Cardiac ventricle fibroblast (primary cell): ENCODE results near the gene MED12L. TPM values are rescaled to one million over a fixed set of nuclear protein-coding genes. Genes with fewer than 3 reads are reported as not detected.

Experiments
- total RNA-seq: library from RNA; depleted of rRNA; stranded (reverse); fragments of >200 nt; gene quantifications from 2 replicates; pipeline ENCODE4 v1.2.3, GENCODE V29; 2015

The MED12L gene
- 0.05 and 0.06 TPM in 2 replicates for total RNA-seq

GRCh38 chr3:151085227-151085888, at the start of gene MED12L:
MED12L (plus strand) TSS chr3:151085664; CDS start chr3:151086927, 1,263 bp downstream.

DNA sequence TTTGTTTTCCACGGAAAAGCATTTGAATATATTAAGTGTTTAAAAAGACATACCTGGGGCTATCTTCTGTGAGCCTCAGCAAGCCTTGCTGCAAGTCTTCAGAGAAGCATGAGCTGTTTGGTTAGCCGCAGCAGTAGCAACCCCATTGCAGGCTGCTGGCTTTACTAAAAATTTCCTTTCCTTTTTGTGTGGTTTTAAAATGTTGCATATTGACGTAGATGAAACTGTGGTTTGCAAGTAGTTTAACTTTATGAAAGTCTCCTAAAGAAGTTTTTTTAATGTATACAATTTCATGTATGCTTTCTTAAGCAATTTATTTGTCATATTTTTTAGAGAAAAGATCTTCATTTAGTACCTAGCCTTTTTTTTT, 117.6 kb downstream of the MED12L start, which contains the start of gene GPR171:
GPR171 (minus strand) TSS at position 166 of the 370 bp plus-strand sequence. CDS start 3,830 bp downstream, outside the sequence.

DNA sequence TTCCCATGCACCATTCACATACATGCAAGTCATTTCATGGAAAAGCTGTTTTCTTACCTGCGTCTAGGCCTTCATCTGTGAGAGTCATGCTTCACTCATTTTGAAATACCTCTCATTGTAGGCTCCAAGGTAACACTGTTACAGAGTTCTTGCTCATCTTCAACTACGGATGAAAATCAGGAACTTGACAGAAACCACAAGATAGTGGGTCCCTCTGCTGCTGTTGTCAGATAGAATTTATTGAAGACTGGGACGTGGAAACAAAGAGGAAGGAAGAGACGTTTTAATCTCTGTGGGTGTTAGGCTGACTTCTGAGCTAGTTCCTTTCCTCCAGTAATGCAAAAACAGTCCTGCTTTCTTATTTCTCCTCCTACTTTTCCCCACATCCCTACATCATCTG, 192.8 kb downstream of the MED12L start, which contains the start of gene P2RY14:
P2RY14 (minus strand) TSS at position 313 of the 400 bp plus-strand sequence. CDS start 64,226 bp downstream, outside the sequence.

DNA sequence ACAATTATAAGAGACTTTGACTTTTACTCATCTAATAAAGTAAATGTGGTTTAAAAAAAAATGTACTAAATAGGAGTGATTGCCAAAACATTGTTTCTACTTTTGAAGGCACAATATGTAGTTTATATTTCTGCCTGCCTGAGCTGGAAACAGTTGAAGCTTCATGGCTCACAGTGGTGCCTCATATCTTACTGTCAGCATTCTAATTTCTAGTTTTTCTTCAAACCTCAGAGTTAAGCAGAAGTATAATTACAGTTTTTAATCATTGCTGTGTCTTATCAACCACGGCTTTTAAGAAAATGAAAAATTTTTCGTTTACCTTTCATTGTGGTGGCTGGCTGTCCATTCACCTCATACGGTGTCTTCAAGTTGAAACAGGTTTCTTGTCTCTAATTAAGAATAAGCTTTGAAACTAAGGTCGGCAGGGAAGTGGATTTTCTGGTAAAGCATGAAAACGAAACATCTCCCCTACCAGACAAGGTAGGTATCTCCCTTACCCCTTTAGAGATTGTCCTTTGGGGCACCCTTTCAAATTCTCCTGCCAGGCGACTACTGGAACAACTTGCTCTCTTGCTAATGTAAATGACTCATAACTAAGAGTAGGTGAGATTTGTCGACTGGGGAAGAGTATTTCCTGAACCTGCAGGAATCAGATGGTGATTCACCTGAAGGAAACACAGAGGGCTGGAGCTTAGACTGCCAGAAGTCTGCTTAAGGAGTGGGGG, 231.0 kb downstream of the MED12L start, which contains the start of gene GPR87:
GPR87 (minus strand) TSS at position 554 of the 725 bp plus-strand sequence. CDS start 16,720 bp downstream, outside the sequence.

GRCh38 chr3:151329363-151329762, 243.9 kb downstream of the MED12L start, which contains the start of gene P2RY13:
P2RY13 (minus strand) TSS chr3:151329549; CDS start chr3:151329528, 21 bp downstream.

GRCh38 chr3:151384741-151385174, 299.3 kb downstream of the MED12L start, which contains the start of gene P2RY12:
P2RY12 (minus strand) TSS chr3:151384753; CDS start chr3:151338845, 45,908 bp downstream.

GRCh38 chr3:151460774-151461450, 375.4 kb downstream of the MED12L start, which contains the start of gene IGSF10:
IGSF10 (minus strand) TSS chr3:151461061; CDS start chr3:151458709, 2,352 bp downstream.

Other genes starting within 250 kb of the MED12L start
- gene MINDY4B, start 180.2 kb upstream of the MED12L start, total RNA-seq, result not detected in 2 replicates
- gene CLRN1, start 112.9 kb upstream of the MED12L start, total RNA-seq, result not detected in 2 replicates
- not detected in 2 replicates for gene GPR171, start 117.6 kb downstream of the MED12L start, total RNA-seq
- gene P2RY14, start 192.9 kb downstream of the MED12L start, total RNA-seq, result not detected in 2 replicates
- gene GPR87, start 231.2 kb downstream of the MED12L start, total RNA-seq, result not detected in 2 replicates
- gene P2RY13, start 243.9 kb downstream of the MED12L start, total RNA-seq, result not detected in 2 replicates